H1 (cell line): ENCODE measurements around the gene EN1. TPM values are rescaled to one million over a fixed set of nuclear protein-coding genes. Genes with fewer than 3 reads are reported as not detected.

Experiments
- BACH1 ChIP-seq: IDR thresholded peaks from 2 replicates; pipeline ENCODE4 v1.6.1; 2012; ENCODE audit warnings: low read length, improper control_type of control experiment
- CBX5 ChIP-seq: fragments of 300-800, 300-1000 bp; sonication (generic); IDR thresholded peaks from 2 replicates; pipeline ENCODE4 v1.7.1; 2016; ENCODE audit warnings: antibody characterized with exemption, low read length, low read depth
- CHD2 ChIP-seq: IDR thresholded peaks from 2 replicates; pipeline ENCODE4 v1.6.1; 2012; ENCODE audit warnings: low read length, improper control_type of control experiment
- CREB1 ChIP-seq: IDR thresholded peaks from 2 replicates; pipeline ENCODE4 v1.6.1; 2012; ENCODE audit warnings: inconsistent platforms
- EGR1 ChIP-seq: IDR thresholded peaks from 2 replicates; pipeline ENCODE4 v1.6.1; 2011; ENCODE audit warnings: low read depth, low read length, borderline replicate concordance
- POU5F1 ChIP-seq: IDR thresholded peaks from 2 replicates; pipeline ENCODE4 v1.6.1; 2011; ENCODE audit warnings: low read depth, mild to moderate bottlenecking, low read length, moderate library complexity
- SIRT6 ChIP-seq: IDR thresholded peaks from one replicate; pipeline ENCODE4 v1.7.1; 2012; ENCODE audit warnings: low read length, inconsistent platforms
- SUZ12 ChIP-seq: fragments of 200-600 bp; sonication (generic); IDR thresholded peaks from 2 replicates; pipeline ENCODE4 v1.6.1; 2012; ENCODE audit warnings: mild to moderate bottlenecking, inconsistent platforms, low read length, moderate library complexity, mixed read lengths
- TAF1 ChIP-seq: IDR thresholded peaks from 2 replicates; pipeline ENCODE4 v1.6.1; 2011; ENCODE audit warnings: mild to moderate bottlenecking, low read depth, low read length
- polyA plus RNA-seq, 7 experiments: library from polyadenylated mRNA; depleted of rRNA in 3 of 7; stranded (reverse) in 5 of 7; unstranded in 2 of 7; fragments of >200 nt in 5 of 7; fragments of 200-250 nt in 2 of 7; gene quantifications; 1 replicate in 5 of 7; 2 replicates in 1 of 7; 4 replicates in 1 of 7; pipeline versions ENCODE4 v1.2.1 to v1.2.3, GENCODE V29; 2011 to 2013; ENCODE audit warnings: missing spikeins in 2 of 7, mixed read lengths in 2 of 7
- total RNA-seq: library from RNA; stranded (reverse); fragmentation: NEBNext Ultra II Directional; extraction: Animal tissue kit (Norgen Biotek cat#: 25700); gene quantifications from 2 replicates; pipeline ENCODE4 v1.2.1, GENCODE V29; 2021
- TF ChIP-seq, protein P1 (sequence below): fragments of 300-600 bp; sonication (generic); IDR thresholded peaks from 2 replicates; pipeline ENCODE4 v1.7.1; 2012; ENCODE audit warnings: low read length, moderate library complexity, mild to moderate bottlenecking, inconsistent platforms; ENCODE audit not compliant: insufficient replicate concordance

EN1 gene
- total and polyA plus RNA-seq, 2 of the 8 experiments (the other 6 are each of a cell fraction or from before 2014, with no cell fraction given), result not detected

DNA sequence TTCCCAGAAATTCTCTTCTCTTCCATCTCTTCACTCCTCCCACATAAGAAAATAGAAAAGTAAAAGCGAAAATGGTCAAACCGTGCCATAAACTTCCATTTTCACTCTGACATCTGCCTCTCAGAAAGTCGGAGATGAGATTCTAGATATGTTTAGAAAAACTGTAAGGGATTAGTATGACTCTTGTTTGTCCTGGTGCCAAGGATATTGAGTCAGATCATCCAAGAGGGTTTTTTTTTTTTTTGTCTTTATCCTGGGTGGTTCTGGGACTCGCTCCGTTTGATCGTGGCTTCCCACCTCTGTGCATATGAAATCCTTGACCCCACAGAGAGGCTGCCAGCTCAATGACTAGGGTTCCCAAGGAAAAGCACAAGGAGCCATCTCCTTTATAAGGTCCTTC lies 17.3 kb downstream of the EN1 start (continued):
- TF ChIP-seq, protein P1, sequence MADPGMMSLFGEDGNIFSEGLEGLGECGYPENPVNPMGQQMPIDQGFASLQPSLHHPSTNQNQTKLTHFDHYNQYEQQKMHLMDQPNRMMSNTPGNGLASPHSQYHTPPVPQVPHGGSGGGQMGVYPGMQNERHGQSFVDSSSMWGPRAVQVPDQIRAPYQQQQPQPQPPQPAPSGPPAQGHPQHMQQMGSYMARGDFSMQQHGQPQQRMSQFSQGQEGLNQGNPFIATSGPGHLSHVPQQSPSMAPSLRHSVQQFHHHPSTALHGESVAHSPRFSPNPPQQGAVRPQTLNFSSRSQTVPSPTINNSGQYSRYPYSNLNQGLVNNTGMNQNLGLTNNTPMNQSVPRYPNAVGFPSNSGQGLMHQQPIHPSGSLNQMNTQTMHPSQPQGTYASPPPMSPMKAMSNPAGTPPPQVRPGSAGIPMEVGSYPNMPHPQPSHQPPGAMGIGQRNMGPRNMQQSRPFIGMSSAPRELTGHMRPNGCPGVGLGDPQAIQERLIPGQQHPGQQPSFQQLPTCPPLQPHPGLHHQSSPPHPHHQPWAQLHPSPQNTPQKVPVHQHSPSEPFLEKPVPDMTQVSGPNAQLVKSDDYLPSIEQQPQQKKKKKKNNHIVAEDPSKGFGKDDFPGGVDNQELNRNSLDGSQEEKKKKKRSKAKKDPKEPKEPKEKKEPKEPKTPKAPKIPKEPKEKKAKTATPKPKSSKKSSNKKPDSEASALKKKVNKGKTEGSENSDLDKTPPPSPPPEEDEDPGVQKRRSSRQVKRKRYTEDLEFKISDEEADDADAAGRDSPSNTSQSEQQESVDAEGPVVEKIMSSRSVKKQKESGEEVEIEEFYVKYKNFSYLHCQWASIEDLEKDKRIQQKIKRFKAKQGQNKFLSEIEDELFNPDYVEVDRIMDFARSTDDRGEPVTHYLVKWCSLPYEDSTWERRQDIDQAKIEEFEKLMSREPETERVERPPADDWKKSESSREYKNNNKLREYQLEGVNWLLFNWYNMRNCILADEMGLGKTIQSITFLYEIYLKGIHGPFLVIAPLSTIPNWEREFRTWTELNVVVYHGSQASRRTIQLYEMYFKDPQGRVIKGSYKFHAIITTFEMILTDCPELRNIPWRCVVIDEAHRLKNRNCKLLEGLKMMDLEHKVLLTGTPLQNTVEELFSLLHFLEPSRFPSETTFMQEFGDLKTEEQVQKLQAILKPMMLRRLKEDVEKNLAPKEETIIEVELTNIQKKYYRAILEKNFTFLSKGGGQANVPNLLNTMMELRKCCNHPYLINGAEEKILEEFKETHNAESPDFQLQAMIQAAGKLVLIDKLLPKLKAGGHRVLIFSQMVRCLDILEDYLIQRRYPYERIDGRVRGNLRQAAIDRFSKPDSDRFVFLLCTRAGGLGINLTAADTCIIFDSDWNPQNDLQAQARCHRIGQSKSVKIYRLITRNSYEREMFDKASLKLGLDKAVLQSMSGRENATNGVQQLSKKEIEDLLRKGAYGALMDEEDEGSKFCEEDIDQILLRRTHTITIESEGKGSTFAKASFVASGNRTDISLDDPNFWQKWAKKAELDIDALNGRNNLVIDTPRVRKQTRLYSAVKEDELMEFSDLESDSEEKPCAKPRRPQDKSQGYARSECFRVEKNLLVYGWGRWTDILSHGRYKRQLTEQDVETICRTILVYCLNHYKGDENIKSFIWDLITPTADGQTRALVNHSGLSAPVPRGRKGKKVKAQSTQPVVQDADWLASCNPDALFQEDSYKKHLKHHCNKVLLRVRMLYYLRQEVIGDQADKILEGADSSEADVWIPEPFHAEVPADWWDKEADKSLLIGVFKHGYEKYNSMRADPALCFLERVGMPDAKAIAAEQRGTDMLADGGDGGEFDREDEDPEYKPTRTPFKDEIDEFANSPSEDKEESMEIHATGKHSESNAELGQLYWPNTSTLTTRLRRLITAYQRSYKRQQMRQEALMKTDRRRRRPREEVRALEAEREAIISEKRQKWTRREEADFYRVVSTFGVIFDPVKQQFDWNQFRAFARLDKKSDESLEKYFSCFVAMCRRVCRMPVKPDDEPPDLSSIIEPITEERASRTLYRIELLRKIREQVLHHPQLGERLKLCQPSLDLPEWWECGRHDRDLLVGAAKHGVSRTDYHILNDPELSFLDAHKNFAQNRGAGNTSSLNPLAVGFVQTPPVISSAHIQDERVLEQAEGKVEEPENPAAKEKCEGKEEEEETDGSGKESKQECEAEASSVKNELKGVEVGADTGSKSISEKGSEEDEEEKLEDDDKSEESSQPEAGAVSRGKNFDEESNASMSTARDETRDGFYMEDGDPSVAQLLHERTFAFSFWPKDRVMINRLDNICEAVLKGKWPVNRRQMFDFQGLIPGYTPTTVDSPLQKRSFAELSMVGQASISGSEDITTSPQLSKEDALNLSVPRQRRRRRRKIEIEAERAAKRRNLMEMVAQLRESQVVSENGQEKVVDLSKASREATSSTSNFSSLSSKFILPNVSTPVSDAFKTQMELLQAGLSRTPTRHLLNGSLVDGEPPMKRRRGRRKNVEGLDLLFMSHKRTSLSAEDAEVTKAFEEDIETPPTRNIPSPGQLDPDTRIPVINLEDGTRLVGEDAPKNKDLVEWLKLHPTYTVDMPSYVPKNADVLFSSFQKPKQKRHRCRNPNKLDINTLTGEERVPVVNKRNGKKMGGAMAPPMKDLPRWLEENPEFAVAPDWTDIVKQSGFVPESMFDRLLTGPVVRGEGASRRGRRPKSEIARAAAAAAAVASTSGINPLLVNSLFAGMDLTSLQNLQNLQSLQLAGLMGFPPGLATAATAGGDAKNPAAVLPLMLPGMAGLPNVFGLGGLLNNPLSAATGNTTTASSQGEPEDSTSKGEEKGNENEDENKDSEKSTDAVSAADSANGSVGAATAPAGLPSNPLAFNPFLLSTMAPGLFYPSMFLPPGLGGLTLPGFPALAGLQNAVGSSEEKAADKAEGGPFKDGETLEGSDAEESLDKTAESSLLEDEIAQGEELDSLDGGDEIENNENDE, result no peak
- TF ChIP-seq SIRT6, result no peak
- no peak for TF ChIP-seq CBX5
- no peak for TF ChIP-seq TAF1
- no peak for TF ChIP-seq BACH1
- no peak for TF ChIP-seq SUZ12
- TF ChIP-seq EGR1, result no peak
- TF ChIP-seq CHD2, result no peak
- no peak for TF ChIP-seq POU5F1
- TF ChIP-seq CREB1, result no peak
